Measurements from ENCODE around the gene ADGRF1.
A peak's percentile ranks its signal among the peaks of the same experiment; 100 is the strongest.

The ADGRF1 gene

DNA sequence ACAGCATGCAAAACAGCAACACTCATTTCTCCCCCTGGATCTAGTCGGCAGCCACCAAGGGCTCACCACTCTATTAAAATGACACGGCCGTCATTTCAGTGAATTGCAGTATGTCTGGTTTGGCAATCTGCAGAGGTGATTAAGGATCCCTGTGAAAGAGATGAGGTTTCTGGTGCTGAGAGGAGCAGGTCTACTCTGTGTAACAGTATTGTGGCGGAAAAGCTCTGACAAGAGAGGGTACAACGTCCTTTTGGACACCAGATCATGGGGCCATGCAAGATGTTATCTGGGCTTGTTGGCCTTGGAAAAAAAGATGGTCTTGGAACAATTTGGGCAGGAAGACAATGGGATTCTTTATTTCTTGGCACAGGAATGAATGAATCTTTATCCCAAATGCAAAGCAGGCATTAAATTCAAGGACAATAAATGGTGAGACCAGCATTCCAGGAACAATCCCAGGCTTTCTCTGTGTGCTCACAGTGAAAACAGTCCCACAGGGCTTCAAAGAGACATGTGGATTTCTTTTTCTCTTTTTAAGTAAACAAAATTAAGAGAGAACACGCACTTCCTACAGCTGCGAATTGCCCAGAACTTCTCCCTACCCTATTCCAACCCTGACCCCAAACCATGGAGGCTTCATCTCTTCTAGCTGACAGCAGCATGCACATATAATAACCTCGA, 33.7 kb upstream of the ADGRF1 start:
- Histone ChIP-seq H3K27ac (ENCODE audit: low read depth, low read length) (no peak overlapping the region), H3K36me3 (ENCODE audit: control insufficient read depth, low read length) (no peaks in the 10 kb centered on the region), H3K4me2 (ENCODE audit: low read length) (no peak overlapping the region), H3K9me2 (replicated peaks; ENCODE audit: control insufficient read depth, low read length) (no peaks in the 10 kb centered on the region), H3F3A (ENCODE audit: control insufficient read depth, insufficient read depth) (no peaks in the 10 kb centered on the region), H3K27me3 (ENCODE audit: control insufficient read depth, low read length) (peaks cover 13% of the 10 kb centered on the region), H4K20me1 (ENCODE audit: control insufficient read depth, insufficient read depth, low read depth, low read length) (no peaks in the 10 kb centered on the region), H3K4me3 (ENCODE audit: low read length) (no peak overlapping the region), H3K79me2 (ENCODE audit: control insufficient read depth, low read length) (no peaks in the 10 kb centered on the region), H3K4me1 (ENCODE audit: control insufficient read depth, low read length) (no peaks in the 10 kb centered on the region), H3K9me3 (ENCODE audit: control insufficient read depth, insufficient read depth, low read length) (no peaks in the 10 kb centered on the region)
- no peak for TF ChIP-seq EZH2phosphoT487 (IDR thresholded peaks at IDR 0.05; ENCODE audit: borderline replicate concordance, low read length)
- TF ChIP-seq, protein P1, sequence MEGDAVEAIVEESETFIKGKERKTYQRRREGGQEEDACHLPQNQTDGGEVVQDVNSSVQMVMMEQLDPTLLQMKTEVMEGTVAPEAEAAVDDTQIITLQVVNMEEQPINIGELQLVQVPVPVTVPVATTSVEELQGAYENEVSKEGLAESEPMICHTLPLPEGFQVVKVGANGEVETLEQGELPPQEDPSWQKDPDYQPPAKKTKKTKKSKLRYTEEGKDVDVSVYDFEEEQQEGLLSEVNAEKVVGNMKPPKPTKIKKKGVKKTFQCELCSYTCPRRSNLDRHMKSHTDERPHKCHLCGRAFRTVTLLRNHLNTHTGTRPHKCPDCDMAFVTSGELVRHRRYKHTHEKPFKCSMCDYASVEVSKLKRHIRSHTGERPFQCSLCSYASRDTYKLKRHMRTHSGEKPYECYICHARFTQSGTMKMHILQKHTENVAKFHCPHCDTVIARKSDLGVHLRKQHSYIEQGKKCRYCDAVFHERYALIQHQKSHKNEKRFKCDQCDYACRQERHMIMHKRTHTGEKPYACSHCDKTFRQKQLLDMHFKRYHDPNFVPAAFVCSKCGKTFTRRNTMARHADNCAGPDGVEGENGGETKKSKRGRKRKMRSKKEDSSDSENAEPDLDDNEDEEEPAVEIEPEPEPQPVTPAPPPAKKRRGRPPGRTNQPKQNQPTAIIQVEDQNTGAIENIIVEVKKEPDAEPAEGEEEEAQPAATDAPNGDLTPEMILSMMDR (IDR thresholded peaks at IDR 0.05; ENCODE audit: low read depth, low read length, poor library complexity, severe bottlenecking) = no peak

DNA sequence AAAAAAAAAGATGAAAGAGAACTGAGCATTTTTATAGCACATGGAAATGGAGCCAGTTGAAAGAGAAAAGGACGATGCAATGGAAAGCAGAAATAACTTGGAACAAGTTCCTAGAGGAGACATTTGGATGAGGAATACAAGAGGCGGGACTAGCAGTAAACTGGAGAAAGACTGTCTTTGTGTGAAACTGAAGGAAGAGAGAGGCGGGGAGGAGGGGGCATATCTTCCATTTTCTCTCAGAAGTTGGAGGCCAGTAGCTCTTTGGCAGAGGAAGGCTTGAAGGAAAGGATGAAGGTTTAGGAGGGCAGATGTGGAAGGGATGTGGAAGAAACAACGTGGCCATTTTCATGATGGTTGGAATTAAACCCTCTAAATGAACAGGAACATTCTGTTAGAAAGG, 33.0 kb upstream of the ADGRF1 start:
- Histone ChIP-seq H3K9me3 (ENCODE audit: control insufficient read depth, insufficient read depth, low read length) (no peaks in the 10 kb centered on the region), H3K27ac (ENCODE audit: low read depth, low read length) (no peak overlapping the region)
- no peak for TF ChIP-seq EZH2phosphoT487 (IDR thresholded peaks at IDR 0.05; ENCODE audit: borderline replicate concordance, low read length)
- TF ChIP-seq, protein P1 (IDR thresholded peaks at IDR 0.05; ENCODE audit: low read depth, low read length, poor library complexity, severe bottlenecking) = no peak

DNA sequence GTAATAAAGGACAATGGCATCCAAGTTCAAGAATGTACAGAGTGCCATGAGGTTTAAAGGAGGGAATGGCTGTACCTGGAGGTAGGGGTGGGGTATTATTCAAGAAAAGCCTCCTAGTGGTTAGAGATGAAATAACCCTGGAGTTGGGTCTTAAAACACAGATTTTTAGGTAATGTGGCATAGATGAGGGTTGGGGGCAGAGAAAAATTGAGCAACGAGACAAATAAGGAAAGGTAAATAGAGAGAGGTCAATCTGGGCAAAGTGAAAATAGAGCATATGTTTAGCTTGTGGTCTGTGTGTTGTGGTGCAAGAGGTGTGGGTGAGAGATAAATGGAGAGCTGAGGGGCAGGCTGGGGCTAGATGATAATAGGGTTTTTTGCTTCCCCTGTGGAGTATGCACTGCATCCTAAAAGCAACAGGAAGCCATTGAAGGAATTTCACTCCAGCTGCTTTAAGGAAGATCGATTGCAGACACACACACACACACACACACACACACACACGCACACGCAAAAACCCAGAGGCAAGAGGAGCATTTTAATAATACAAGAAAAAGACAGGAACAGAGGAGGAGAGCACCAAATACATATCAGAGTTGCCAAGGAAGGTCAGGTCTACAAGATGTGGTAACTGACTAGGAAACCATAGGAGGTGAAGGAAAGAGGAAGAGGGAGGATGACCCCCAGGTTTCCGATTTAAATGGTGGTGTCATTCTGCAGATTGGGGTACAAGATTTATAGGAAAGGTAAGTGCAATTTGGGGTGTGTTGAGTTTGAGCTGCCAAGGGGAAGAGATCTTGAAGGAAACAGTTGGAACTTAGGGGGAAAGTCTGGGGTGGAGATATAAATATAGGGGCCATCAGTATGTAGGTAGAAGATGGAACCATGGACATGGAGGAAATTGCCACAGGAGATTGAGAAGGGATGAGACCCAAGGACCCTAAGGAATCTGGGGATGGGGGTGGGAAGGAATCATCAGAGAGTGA, 31.3 kb upstream of the ADGRF1 start:
- H3K79me2 ChIP-seq (ENCODE audit: control insufficient read depth, low read length) = no peaks in the 10 kb centered on the region
- H3K9me2 ChIP-seq (replicated peaks; ENCODE audit: control insufficient read depth, low read length) = no peaks in the 10 kb centered on the region
- H3K4me2 ChIP-seq (ENCODE audit: low read length) = no peak overlapping the region
- no peak for TF ChIP-seq EZH2phosphoT487 (IDR thresholded peaks at IDR 0.05; ENCODE audit: borderline replicate concordance, low read length)
- TF ChIP-seq, protein P1 (IDR thresholded peaks at IDR 0.05; ENCODE audit: low read depth, low read length, poor library complexity, severe bottlenecking) = peak; percentile 52
- no peak overlapping the region for H3K27ac ChIP-seq (ENCODE audit: low read depth, low read length)
- peaks cover 12% of the 10 kb centered on the region for H3K27me3 ChIP-seq (ENCODE audit: control insufficient read depth, low read length)
- H4K20me1 ChIP-seq (ENCODE audit: control insufficient read depth, insufficient read depth, low read depth, low read length) = no peaks in the 10 kb centered on the region
- no peak overlapping the region for H3K4me3 ChIP-seq (ENCODE audit: low read length)
- H3K9me3 ChIP-seq (ENCODE audit: control insufficient read depth, insufficient read depth, low read length) = no peaks in the 10 kb centered on the region
- H3K4me1 ChIP-seq (ENCODE audit: control insufficient read depth, low read length) = no peaks in the 10 kb centered on the region
- no peaks in the 10 kb centered on the region for H3K36me3 ChIP-seq (ENCODE audit: control insufficient read depth, low read length)
- H3F3A ChIP-seq (ENCODE audit: control insufficient read depth, insufficient read depth) = no peaks in the 10 kb centered on the region

More for the DNA sequence above, 33.0 kb upstream of the ADGRF1 start:
- Histone ChIP-seq H3K4me2 (ENCODE audit: low read length) (no peak overlapping the region), H3K4me1 (ENCODE audit: control insufficient read depth, low read length) (no peaks in the 10 kb centered on the region), H4K20me1 (ENCODE audit: control insufficient read depth, insufficient read depth, low read depth, low read length) (no peaks in the 10 kb centered on the region), H3K27me3 (ENCODE audit: control insufficient read depth, low read length) (peaks cover 12% of the 10 kb centered on the region), H3K9me2 (replicated peaks; ENCODE audit: control insufficient read depth, low read length) (no peaks in the 10 kb centered on the region), H3F3A (ENCODE audit: control insufficient read depth, insufficient read depth) (no peaks in the 10 kb centered on the region), H3K79me2 (ENCODE audit: control insufficient read depth, low read length) (no peaks in the 10 kb centered on the region), H3K4me3 (ENCODE audit: low read length) (no peak overlapping the region), H3K36me3 (ENCODE audit: control insufficient read depth, low read length) (no peaks in the 10 kb centered on the region)

Data from DOHH2 (cell line).